NOMO-1 treated with dmso at 0.1 percent for 144 hours (cell line): ENCODE data around the gene AGGF1.
A peak's percentile ranks its signal among the peaks of the same experiment; 100 is the strongest.
"Not testable (repeated sequence)": the region's sequence is repeated elsewhere in the genome, so short reads cannot be mapped to it uniquely, and the experiment has no call there.

Experiments used
- DNase-seq: peaks from one replicate; lab custom pipeline; 2025; ENCODE audit not compliant: unreplicated experiment; lab: John Stamatoyannopoulos, UW

Gene AGGF1

DNA sequence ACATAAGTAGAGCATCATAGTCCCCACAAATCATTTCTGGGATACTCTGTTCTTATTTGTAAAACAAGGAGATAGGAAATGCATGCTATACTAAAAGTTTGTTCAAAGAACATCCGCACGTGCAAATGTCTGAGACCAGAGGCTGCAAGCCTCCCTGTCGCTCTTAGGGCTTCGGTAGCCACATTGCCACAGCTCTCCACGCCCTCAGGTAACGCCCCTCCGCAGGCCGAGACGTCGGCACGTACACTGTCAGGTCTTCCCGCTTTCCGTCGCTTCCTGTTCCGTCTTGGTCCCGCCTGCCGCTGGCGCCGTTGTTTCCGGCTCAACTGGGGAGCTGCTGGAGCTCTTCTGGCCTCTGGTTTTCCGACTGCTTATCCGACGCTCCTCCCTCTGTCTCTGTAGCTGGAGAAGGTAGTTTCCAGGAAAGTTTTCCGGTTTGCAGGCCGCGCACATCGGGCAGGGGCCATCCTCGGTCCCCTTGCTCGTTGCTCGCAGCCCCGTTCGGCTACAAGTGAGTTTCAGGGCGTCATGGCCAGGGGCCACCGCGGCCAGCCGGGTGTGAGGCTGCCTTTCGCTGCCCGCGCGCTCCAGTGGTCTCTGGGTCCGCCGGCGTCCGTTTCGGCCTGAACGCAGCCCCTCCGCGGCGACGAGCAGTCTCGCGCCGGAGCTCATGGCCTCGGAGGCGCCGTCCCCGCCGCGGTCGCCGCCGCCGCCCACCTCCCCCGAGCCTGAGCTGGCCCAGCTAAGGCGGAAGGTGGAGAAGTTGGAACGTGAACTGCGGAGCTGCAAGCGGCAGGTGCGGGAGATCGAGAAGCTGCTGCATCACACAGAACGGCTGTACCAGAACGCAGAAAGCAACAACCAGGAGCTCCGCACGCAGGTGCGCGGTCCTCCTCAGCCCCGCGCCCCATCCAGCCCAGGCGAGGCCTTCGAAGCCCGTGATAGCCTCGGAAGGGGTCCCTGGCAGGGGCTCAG, at the start of gene AGGF1:
Gene AGGF1, plus strand, starts transcription at position 308 of the 975 bp plus-strand sequence. Its CDS starts 363 bp downstream, at position 671.
- peak; percentile 96 for DNase-seq

GRCh38 chr5:76980518-76981144, 49.6 kb upstream of the AGGF1 start:
- no peak for DNase-seq

DNA sequence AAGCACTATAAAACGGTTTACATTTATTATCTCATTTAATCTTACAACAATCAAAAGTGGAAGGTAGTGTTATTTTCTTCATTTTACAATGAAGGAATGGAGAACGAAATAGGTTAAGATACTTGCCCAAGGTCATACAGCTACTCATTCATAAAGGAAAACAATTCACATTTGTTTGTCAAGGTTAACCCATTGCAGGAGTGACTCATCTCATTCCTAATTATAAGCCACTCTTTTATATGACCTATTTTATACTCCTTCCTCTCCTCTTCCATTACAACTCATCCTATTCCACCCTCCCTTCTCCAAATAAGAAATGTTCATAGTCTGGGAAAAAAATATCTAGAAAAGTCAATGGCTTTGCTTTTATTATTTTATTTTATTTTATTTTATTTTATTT, 47.8 kb upstream of the AGGF1 start:
- DNase-seq = no peak

DNA sequence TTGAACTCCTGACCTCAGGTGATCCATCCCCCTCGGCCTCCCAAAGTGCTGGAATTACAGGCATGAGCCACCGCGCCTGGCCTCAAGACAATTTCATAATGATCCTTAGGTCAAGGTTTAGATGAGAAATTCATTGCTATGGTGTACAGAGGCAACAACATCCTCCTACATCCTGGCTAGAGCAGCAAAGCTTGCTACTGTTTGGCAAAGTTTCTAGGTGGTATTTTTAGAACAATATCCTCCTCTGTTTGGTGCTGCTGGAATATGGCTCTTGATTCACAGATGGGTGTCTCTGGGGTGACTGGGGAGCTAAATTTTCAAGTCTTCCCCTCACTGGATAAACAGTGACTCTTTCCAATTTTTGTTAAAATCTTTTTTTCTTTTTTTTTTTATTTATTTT, 46.7 kb upstream of the AGGF1 start:
- DNase-seq = no peak

DNA sequence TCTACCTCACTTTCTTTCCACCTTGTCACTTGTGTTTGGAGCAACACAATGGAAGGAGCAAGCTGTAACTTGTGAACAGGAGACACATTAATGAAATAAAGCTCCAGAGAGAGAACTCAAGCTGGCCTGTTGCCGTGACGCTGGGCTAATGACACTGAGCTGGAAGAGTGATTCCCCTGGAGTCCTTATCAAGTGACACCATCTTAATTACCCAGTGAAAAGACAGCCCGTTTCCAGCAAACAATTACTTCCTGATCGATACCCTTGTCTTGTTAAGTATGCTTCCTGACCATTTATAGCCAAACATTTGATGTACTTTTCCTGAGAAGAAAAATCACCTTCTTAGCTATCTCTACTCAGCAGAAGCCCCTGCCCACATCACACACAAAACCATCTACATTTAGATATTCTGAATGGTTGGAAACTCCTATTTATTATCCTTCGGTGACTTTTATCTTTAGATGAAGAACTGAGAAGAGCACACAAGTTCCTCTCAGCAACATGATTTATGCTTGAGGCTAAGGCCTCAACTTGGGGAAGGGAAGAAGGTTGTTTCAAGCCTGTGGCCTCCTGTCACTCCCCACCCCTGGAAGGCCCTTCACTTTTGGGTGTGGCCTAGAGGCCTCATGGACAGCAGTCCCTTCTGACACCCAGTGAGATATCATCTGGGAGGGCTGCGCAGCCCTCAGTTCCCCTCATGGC, 43.2 kb upstream of the AGGF1 start:
- DNase-seq = peak; percentile 55

DNA sequence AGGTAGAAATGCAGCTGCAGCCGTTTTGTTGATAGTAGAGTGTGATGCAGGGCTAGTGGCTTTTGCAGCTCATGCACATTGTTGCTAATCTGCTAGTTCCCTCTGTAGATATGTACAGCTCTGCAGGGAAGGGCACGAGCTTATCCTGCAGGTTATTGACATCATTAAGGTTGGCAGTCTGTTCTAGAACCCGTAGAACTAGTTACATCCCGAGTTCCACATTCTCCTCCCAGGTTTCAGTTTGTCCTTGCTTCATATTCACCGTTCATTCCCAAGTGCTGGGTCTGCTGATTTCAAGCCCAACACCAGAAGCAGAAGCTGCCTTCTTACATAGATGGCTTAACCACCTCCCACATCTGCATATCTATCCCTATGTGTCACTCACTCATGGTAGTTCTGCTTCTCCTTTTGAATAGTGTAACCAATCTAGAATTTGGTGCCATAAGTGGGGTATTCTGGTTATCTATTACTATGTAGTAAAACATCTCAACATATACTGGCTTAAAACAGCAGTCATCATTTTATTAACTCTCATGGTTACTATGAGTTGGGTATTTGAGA, 39.2 kb upstream of the AGGF1 start:
- no peak for DNase-seq

DNA sequence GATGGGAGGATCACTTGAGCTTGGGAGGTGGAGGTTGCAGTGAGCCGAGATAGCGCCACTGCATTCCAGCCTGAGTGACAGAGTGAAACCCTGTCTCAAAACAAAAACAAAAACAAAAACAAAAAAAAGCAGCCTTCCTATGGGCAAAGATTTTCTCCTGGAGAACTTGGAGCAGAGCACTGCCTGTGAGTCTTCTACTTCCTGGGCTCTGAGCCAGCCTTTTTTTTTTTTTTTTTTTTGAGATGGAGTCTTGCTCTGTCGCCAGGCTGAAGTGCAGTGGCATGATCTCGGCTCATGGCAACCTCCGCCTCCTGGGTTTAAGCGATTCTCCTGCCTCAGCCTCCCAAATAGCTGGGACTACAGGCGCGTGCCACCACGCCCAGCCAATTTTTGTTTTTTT, 36.8 kb upstream of the AGGF1 start:
- DNase-seq = not testable (repeated sequence)

GRCh38 chr5:76994337-76994736, 35.9 kb upstream of the AGGF1 start:
- no peak for DNase-seq

GRCh38 chr5:76998251-76998650, 32.0 kb upstream of the AGGF1 start:
- DNase-seq = not testable (repeated sequence)

DNA sequence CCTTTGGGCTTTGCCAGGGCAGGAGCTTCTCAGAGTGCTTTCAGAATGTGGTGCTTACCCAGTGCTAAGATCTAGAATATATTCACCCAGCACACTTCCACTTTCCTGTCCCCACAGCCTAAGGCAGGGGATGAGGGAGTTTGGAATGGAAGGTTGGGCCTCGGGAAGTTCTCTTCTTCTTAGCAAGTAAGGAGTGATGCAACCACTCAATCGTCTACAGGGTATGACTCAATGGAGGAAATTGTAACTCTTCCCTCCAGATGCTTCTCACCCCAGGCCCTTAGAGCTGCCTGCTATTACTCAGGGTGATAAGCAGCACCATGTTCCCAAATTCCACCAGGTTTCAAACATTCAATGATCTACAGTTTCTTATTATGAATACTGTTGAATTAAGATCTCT, 30.8 kb upstream of the AGGF1 start:
- DNase-seq = no peak

DNA sequence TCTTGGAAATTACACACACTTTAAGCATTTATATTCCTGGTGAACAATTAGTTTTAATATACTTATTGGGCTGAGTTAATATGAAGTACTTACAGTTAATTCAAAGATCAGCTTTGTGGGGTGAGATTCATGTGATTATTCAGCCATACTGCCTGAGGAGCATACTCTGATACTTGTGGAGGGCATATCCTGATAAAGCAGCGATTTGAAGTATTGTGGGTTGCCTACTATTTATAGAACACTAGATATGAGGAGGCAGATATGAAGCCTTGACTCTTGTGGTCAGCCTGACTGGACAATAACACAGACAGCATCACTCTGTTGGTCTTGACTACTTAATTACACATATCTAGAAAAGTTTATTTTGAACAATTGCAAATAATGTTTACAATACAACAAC, 27.0 kb upstream of the AGGF1 start:
- DNase-seq = no peak

GRCh38 chr5:77006124-77006523, 24.1 kb upstream of the AGGF1 start:
- DNase-seq = no peak

GRCh38 chr5:77008413-77008812, 21.8 kb upstream of the AGGF1 start:
- DNase-seq = no peak

GRCh38 chr5:77010243-77010642, 20.0 kb upstream of the AGGF1 start:
- DNase-seq = no peak

DNA sequence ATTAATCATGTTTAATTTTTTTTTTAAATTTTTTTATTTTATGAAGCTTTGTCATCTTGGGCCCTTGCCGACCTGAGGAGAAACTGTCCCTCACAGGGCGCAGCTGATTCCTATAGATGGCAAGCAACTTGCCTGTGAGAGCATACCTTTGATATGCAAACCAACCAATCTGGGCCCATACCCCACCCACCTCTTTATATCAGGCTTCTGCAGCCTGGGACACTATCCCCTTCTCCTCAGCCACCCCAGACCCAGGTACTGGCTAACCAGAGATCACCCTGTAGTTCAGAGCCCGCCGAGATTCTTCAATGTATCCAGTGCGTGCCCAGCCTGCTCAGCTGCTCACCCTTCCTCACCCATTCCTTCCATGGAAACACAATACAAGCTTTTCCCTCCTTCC, 18.7 kb upstream of the AGGF1 start:
- DNase-seq = no peak

DNA sequence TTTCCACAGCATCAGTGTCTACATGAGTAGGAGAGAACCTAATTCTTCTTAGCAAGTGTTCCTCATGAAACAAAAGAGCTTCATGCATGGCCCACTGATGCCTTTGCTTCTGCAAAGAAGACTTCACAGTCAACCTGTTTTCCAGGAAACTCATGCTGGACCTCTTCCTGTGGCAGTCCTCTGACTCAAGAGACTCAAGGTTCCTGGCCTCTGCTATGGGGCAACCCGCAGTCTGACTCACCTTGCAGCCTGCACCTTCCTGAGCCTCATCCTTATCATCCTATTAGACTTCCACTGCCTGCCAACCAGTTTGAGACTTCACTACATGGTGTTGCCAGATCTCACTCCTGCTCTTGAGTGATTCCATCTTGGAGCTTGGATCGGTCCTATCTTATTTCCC, 17.6 kb upstream of the AGGF1 start:
- no peak for DNase-seq

DNA sequence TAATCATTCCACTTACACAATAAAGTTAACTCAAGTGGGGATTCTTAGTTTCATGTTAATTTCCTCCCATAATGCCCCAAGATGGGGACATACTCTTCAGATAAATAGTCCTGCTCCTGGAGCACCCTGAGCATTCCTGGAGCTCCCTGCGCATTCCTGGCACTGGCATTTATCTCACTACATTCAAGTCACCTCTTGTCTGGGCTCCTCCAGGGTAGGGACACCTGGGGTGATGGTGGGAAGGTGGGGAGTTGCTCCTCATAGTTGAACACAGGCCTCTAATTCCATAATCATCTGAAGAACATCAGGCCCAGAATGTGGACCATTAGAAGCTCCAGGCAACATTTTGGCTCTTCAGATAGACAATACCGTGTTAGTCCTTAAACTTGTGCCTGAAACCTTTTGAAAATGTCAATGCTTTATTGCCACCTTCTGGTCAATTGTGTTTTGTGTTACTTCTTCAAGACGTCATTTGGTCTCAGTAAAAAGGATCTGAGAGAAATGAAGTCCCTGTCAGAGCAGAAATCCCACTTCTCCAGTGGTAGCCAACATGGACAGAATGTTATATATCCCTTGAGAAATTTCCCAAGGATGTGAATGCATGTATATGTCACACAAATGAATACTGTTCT, 14.2 kb upstream of the AGGF1 start:
- peak; percentile 37 for DNase-seq

GRCh38 chr5:77016962-77017361, 13.2 kb upstream of the AGGF1 start:
- no peak for DNase-seq

DNA sequence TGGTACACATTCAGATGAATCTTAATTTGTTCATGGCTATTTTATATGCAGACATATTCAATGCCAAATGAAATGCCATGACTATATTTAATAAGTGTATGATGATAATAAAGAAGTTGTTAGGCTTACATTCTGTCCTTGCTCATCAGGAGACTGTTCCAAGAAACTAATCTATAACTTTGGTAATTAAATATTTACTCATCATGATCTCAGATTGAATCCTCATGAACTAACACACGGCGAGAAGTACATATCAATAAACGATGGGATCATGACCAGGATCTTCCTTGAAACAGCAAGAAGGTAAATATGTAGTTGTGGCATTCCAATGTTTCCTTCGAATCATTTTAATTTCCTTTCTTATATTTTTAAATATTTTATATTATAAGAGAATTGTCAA, 12.5 kb upstream of the AGGF1 start:
- DNase-seq = no peak

- DNase-seq = no peak
Measured at GRCh38 chr5:77022511-77023417, 7.4 kb upstream of the AGGF1 start.
